Activated CD8-positive, alpha-beta memory T cell treated with anti-CD3 and anti-CD28 coated beads for 48 hours (primary cell): ENCODE measurements around the gene TRPM5.

Source experiments
- DNase-seq, 3 experiments: peaks; one replicate each; pipeline ENCODE4 v3.0.0-alpha.2; 2020; ENCODE audit warnings: low read depth in 2 of 3, low spot score in 2 of 3

The TRPM5 gene

GRCh38 chr11:2409126-2409525 is 35.2 kb downstream of the TRPM5 start:
- DNase-seq: no peak

- no peak for DNase-seq
Measured at GRCh38 chr11:2408671-2409070, 35.6 kb downstream of the TRPM5 start.

GRCh38 chr11:2406878-2407410 is 37.4 kb downstream of the TRPM5 start:
- no peak for DNase-seq

GRCh38 chr11:2406451-2406850 is 37.9 kb downstream of the TRPM5 start:
- DNase-seq: no peak

- DNase-seq: no peak
Measured at GRCh38 chr11:2404735-2405196, 39.5 kb downstream of the TRPM5 start.

- DNase-seq: no peak
Measured at GRCh38 chr11:2402890-2403645, 41.2 kb downstream of the TRPM5 start.

GRCh38 chr11:2402106-2402505 is 42.2 kb downstream of the TRPM5 start:
- no peak for DNase-seq

- no peak for DNase-seq
Measured at GRCh38 chr11:2401436-2401984, 42.8 kb downstream of the TRPM5 start.

GRCh38 chr11:2400762-2401435 is 43.4 kb downstream of the TRPM5 start:
- no peak for DNase-seq

GRCh38 chr11:2400069-2400761 is 44.1 kb downstream of the TRPM5 start, which contains the start of gene TSSC4:
TSSC4 (plus strand) TSS chr11:2400750; CDS start chr11:2402634, 1,884 bp downstream.
- peak; percentile 97 to 99 (median 98) for DNase-seq

- no peak for DNase-seq
Measured at GRCh38 chr11:2399488-2400068, 44.7 kb downstream of the TRPM5 start.

GRCh38 chr11:2398664-2399355 is 45.5 kb downstream of the TRPM5 start:
- no peak for DNase-seq

GRCh38 chr11:2397005-2397404 is 47.3 kb downstream of the TRPM5 start:
- DNase-seq: no peak

GRCh38 chr11:2396471-2396870 is 47.8 kb downstream of the TRPM5 start:
- no peak for DNase-seq

- DNase-seq: no peak
Measured at GRCh38 chr11:2395856-2396255, 48.5 kb downstream of the TRPM5 start.

GRCh38 chr11:2395211-2395730 is 49.0 kb downstream of the TRPM5 start:
- no peak for DNase-seq

- no peak for DNase-seq
Measured at GRCh38 chr11:2394818-2395105, 49.6 kb downstream of the TRPM5 start.
